ENCODE results near the gene GABARAPL2. TPM values are rescaled to one million over a fixed set of nuclear protein-coding genes. Genes with fewer than 3 reads are reported as not detected.

Gene GABARAPL2
- total and polyA plus RNA-seq, 2 experiments from 2014 or later, result 47.8 to 130 TPM

GRCh38 chr16:75559564-75560372 lies 6.4 kb upstream of the GABARAPL2 start:
- Mint-ChIP-seq H3K9me3 (no peaks in the 10 kb centered on the region), H3K4me3 (peak overlapping the region; percentile 36; the same call in 2 of the 3 replicates), H3K27ac (0 out of 2 replicates have a peak overlapping the region, but pooled peaks have one; percentile 24), H3K27me3 (ENCODE audit: insufficient read depth, low read depth, poor library complexity) (peaks cover 11% of the 10 kb centered on the region), H3K4me1 (peaks cover 34% of the 10 kb centered on the region), H3K36me3 (ENCODE audit: low read depth) (no peaks in the 10 kb centered on the region)
- ATAC-seq (no peak), DNase-seq (ENCODE audit: low spot score) (peak; percentile 24)
- Histone ChIP-seq H3K36me3 (ENCODE audit: insufficient read depth) (no peaks in the 10 kb centered on the region), H2AFZ (peak overlapping the region; percentile 80), H3K4me2 (peak overlapping the region; percentile 60), H3F3A (replicated peaks; ENCODE audit: low read depth) (no peaks in the 10 kb centered on the region), H3K9me2 (ENCODE audit: insufficient read depth) (no peaks in the 10 kb centered on the region), H3K27ac (ENCODE audit: low read depth) (peak overlapping the region; percentile 24; the same call in 1 of the 2 replicates), H3K4me3 (0 out of 2 replicates have a peak overlapping the region, but pooled peaks have one; percentile 25), H4K20me1 (replicated peaks; ENCODE audit: insufficient read depth) (no peaks in the 10 kb centered on the region), H3K27me3 (ENCODE audit: insufficient read depth) (no peaks in the 10 kb centered on the region), H3K4me1 (ENCODE audit: insufficient read depth) (peaks cover 35% of the 10 kb centered on the region), H3K79me2 (replicated peaks; ENCODE audit: insufficient read depth) (no peaks in the 10 kb centered on the region)
- TF ChIP-seq JUNB (IDR thresholded peaks at IDR 0.05; ENCODE audit: unreplicated experiment), result no peak

DNA sequence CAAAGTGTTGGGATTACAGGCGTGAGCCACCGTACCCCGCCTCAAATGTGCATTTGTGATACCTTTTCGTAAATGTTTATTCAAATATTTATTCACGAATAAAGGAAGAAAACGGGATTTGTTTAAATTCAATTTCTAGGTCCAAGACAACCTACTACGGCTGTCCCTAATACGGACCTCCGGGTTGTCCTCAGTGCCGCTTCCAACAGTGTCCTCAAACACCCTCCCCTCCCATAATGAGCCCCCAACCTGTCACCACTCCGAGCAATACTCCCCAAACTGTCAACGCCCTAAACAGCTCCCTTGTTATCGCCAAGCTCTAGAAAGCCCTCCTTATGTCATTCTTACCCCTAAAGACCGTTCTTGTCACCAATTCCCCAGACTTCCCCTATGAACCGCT lies 539 bp upstream of the GABARAPL2 start:
- Histone ChIP-seq H3K36me3 (ENCODE audit: insufficient read depth) (peaks cover 18% of the 10 kb centered on the region; the same call in 1 of the 2 replicates), H2AFZ (peak overlapping the region; percentile 100), H3F3A (replicated peaks; ENCODE audit: low read depth) (peaks cover 3% of the 10 kb centered on the region; the same call in 1 of the 2 replicates), H3K4me1 (ENCODE audit: insufficient read depth) (peaks cover 24% of the 10 kb centered on the region), H3K9me2 (ENCODE audit: insufficient read depth) (no peaks in the 10 kb centered on the region), H3K27me3 (ENCODE audit: insufficient read depth) (no peaks in the 10 kb centered on the region), H3K4me2 (peak overlapping the region; percentile 99), H3K27ac (ENCODE audit: low read depth) (no peak overlapping the region), H3K4me3 (peak overlapping the region; percentile 99), H4K20me1 (replicated peaks; ENCODE audit: insufficient read depth) (peaks cover 17% of the 10 kb centered on the region), H3K79me2 (replicated peaks; ENCODE audit: insufficient read depth) (peaks cover 21% of the 10 kb centered on the region)
- Mint-ChIP-seq H3K9me3 (no peaks in the 10 kb centered on the region), H3K27me3 (ENCODE audit: insufficient read depth, low read depth, poor library complexity) (peaks cover 10% of the 10 kb centered on the region), H3K4me1 (peaks cover 27% of the 10 kb centered on the region), H3K27ac (peak overlapping the region; percentile 83; the same call in 1 of the 2 replicates), H3K36me3 (ENCODE audit: low read depth) (peaks cover 18% of the 10 kb centered on the region), H3K4me3 (peak overlapping the region; percentile 93)
- TF ChIP-seq ETS1 (IDR thresholded peaks at IDR 0.05) (0 out of 2 replicates have a peak, but pooled peaks have one; percentile 15), CREB1 (CRISPR knock-in tag; IDR thresholded peaks at IDR 0.05; ENCODE audit: low read depth) (no peak)
- no peak for DNase-seq (ENCODE audit: low spot score)
- ATAC-seq, result peak; percentile 10

DNA sequence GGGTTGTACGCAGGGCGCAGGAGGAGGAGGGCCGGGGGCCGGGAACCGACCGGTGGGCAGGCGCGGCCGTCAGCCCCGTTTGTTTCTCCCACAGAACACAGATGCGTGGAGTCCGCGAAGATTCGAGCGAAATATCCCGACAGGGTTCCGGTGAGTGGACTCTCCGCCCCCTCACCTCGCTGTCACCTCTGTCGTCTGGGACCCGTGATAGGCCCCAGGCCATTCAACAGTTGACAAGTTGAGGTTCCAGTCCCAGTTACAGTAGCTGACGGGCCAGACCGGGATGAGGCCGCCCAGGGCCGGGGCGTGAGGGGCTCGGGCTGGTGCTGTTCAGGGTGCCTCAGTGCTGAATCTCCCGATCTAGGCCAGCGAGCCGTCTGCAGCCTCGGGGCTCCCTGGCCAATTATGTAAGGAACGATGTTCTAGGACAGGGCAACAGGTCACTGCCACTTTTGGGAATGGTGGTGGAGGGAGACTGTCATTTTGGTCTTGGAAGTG lies 628 bp downstream of the GABARAPL2 start:
- Histone ChIP-seq H3K27me3 (ENCODE audit: insufficient read depth) (no peaks in the 10 kb centered on the region), H4K20me1 (replicated peaks; ENCODE audit: insufficient read depth) (peaks cover 17% of the 10 kb centered on the region), H3F3A (replicated peaks; ENCODE audit: low read depth) (peaks cover 3% of the 10 kb centered on the region; the same call in 1 of the 2 replicates), H3K36me3 (ENCODE audit: insufficient read depth) (peaks cover 24% of the 10 kb centered on the region; the same call in 1 of the 2 replicates), H3K4me3 (peak overlapping the region; percentile 99), H3K27ac (ENCODE audit: low read depth) (no peak overlapping the region), H2AFZ (0 out of 2 replicates have a peak overlapping the region, but pooled peaks have one; percentile 84), H3K4me1 (ENCODE audit: insufficient read depth) (peaks cover 24% of the 10 kb centered on the region), H3K9me2 (ENCODE audit: insufficient read depth) (no peaks in the 10 kb centered on the region), H3K79me2 (replicated peaks; ENCODE audit: insufficient read depth) (peaks cover 21% of the 10 kb centered on the region), H3K4me2 (peak overlapping the region; percentile 99)
- TF ChIP-seq, protein P1, sequence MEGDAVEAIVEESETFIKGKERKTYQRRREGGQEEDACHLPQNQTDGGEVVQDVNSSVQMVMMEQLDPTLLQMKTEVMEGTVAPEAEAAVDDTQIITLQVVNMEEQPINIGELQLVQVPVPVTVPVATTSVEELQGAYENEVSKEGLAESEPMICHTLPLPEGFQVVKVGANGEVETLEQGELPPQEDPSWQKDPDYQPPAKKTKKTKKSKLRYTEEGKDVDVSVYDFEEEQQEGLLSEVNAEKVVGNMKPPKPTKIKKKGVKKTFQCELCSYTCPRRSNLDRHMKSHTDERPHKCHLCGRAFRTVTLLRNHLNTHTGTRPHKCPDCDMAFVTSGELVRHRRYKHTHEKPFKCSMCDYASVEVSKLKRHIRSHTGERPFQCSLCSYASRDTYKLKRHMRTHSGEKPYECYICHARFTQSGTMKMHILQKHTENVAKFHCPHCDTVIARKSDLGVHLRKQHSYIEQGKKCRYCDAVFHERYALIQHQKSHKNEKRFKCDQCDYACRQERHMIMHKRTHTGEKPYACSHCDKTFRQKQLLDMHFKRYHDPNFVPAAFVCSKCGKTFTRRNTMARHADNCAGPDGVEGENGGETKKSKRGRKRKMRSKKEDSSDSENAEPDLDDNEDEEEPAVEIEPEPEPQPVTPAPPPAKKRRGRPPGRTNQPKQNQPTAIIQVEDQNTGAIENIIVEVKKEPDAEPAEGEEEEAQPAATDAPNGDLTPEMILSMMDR (conservative IDR thresholded peaks at IDR 0.05; ENCODE audit: low read depth in 2 of 2), result no peak
- TF ChIP-seq, protein P2, sequence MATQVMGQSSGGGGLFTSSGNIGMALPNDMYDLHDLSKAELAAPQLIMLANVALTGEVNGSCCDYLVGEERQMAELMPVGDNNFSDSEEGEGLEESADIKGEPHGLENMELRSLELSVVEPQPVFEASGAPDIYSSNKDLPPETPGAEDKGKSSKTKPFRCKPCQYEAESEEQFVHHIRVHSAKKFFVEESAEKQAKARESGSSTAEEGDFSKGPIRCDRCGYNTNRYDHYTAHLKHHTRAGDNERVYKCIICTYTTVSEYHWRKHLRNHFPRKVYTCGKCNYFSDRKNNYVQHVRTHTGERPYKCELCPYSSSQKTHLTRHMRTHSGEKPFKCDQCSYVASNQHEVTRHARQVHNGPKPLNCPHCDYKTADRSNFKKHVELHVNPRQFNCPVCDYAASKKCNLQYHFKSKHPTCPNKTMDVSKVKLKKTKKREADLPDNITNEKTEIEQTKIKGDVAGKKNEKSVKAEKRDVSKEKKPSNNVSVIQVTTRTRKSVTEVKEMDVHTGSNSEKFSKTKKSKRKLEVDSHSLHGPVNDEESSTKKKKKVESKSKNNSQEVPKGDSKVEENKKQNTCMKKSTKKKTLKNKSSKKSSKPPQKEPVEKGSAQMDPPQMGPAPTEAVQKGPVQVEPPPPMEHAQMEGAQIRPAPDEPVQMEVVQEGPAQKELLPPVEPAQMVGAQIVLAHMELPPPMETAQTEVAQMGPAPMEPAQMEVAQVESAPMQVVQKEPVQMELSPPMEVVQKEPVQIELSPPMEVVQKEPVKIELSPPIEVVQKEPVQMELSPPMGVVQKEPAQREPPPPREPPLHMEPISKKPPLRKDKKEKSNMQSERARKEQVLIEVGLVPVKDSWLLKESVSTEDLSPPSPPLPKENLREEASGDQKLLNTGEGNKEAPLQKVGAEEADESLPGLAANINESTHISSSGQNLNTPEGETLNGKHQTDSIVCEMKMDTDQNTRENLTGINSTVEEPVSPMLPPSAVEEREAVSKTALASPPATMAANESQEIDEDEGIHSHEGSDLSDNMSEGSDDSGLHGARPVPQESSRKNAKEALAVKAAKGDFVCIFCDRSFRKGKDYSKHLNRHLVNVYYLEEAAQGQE (IDR thresholded peaks at IDR 0.05; ENCODE audit: unreplicated experiment), result peak; percentile 61
- H3K9me3 Mint-ChIP-seq, result no peaks in the 10 kb centered on the region
- no peak overlapping the region for H3K27ac Mint-ChIP-seq
- ATAC-seq (peak; percentile 50), DNase-seq (ENCODE audit: low spot score) (peak; percentile 64)
- H3K4me3 Mint-ChIP-seq, result peak overlapping the region; percentile 93
- H3K4me1 Mint-ChIP-seq, result peaks cover 27% of the 10 kb centered on the region
- peaks cover 10% of the 10 kb centered on the region for H3K27me3 Mint-ChIP-seq (ENCODE audit: insufficient read depth, low read depth, poor library complexity)
- H3K36me3 Mint-ChIP-seq (ENCODE audit: low read depth), result peaks cover 23% of the 10 kb centered on the region
